ENCODE results near the gene DDIT3.
A peak's percentile ranks its signal among the peaks of the same experiment; 100 is the strongest.
"Not testable (repeated sequence)": the region's sequence is repeated elsewhere in the genome, so short reads cannot be mapped to it uniquely, and the experiment has no call there.

DDIT3 gene

GRCh38 chr12:57522011-57522886 lies 1.9 kb upstream of the DDIT3 start, which contains the start of gene MBD6:
TSS of gene MBD6 (plus strand) at chr12:57522824. CDS start at chr12:57524304, 1,480 bp downstream.
- TF ChIP-seq CTCF (IDR thresholded peaks at IDR 0.05; ENCODE audit: borderline replicate concordance, control extremely low read depth, extremely low read depth, insufficient read depth, missing control alignments), result no peak
- DNase-seq (ENCODE audit: low spot score), result peak; percentile 98
- in situ Hi-C loops (cut with MboI; ENCODE audit: low sequenced_read_pairs, unreplicated experiment), result no loop called here

GRCh38 chr12:57521525-57522010 lies 1.3 kb upstream of the DDIT3 start:
- in situ Hi-C loops (cut with MboI; ENCODE audit: low sequenced_read_pairs, unreplicated experiment), result no loop called here
- no peak for DNase-seq (ENCODE audit: low spot score)
- TF ChIP-seq CTCF (IDR thresholded peaks at IDR 0.05; ENCODE audit: borderline replicate concordance, control extremely low read depth, extremely low read depth, insufficient read depth, missing control alignments), result no peak

GRCh38 chr12:57519796-57520052 lies 590 bp downstream of the DDIT3 start:
- no peak for TF ChIP-seq CTCF (IDR thresholded peaks at IDR 0.05; ENCODE audit: borderline replicate concordance, control extremely low read depth, extremely low read depth, insufficient read depth, missing control alignments)
- DNase-seq (ENCODE audit: low spot score), result peak; percentile 57

GRCh38 chr12:57518920-57519795 lies 1.2 kb downstream of the DDIT3 start:
- TF ChIP-seq CTCF (IDR thresholded peaks at IDR 0.05; ENCODE audit: borderline replicate concordance, control extremely low read depth, extremely low read depth, insufficient read depth, missing control alignments), result no peak
- no peak for DNase-seq (ENCODE audit: low spot score)
- in situ Hi-C loops (cut with MboI; ENCODE audit: low sequenced_read_pairs, unreplicated experiment), result no loop called here

More at GRCh38 chr12:57519796-57520052, 590 bp downstream of the DDIT3 start:
- in situ Hi-C loops (cut with MboI; ENCODE audit: low sequenced_read_pairs, unreplicated experiment), result no loop called here

- in situ Hi-C loops (cut with MboI; ENCODE audit: low sequenced_read_pairs, unreplicated experiment), result no loop called here
Observed at GRCh38 chr12:57518176-57518919, 2.0 kb downstream of the DDIT3 start.

GRCh38 chr12:57517718-57518117 lies 2.6 kb downstream of the DDIT3 start:
- DNase-seq (ENCODE audit: low spot score); in situ Hi-C loops (cut with MboI; ENCODE audit: low sequenced_read_pairs, unreplicated experiment): not testable (repeated sequence)

More at GRCh38 chr12:57518176-57518919, 2.0 kb downstream of the DDIT3 start:
- no peak for TF ChIP-seq CTCF (IDR thresholded peaks at IDR 0.05; ENCODE audit: borderline replicate concordance, control extremely low read depth, extremely low read depth, insufficient read depth, missing control alignments)
- no peak for DNase-seq (ENCODE audit: low spot score)

Data from GM13976 (cell line).